HepG2 (cell line): Measurements from ENCODE around the gene LCE1B. TPM values are rescaled to one million over a fixed set of nuclear protein-coding genes. Genes with fewer than 3 reads are reported as not detected.

Experiments
- ATAC-seq: fragments of 200-7000 bp; cut with Tn5 transposase; 3 replicates; pipeline ENCODE4 v1.9.1; 2020; ENCODE audit warnings: mild to moderate bottlenecking, moderate library complexity
- BruUV-seq: library from RNA; stranded (reverse); fragments of 400-500 nt; replicated peaks from 2 replicates; lab custom pipeline; 2021; lab: Mats Ljungman, UMichigan
- CTCF ChIA-PET: fragments of 300-600 bp; formaldehyde crosslinking; extraction: SDS; loops from one replicate; lab custom pipeline; 2021; ENCODE audit warnings: low total read pairs, inconsistent platforms, low intra/inter-chr PET ratio; lab: Yijun Ruan, JAX
- POLR2A ChIA-PET: fragments of 350-600 bp; sonication (Branson Sonifier 250); formaldehyde crosslinking; loops from one replicate; lab custom pipeline; 2020; ENCODE audit warnings: antibody characterized with exemption, inconsistent platforms; lab: Yijun Ruan, JAX
- DNase-seq: peaks from one replicate; pipeline ENCODE4 v3.0.0-alpha.2; 2015; ENCODE audit warnings: low spot score
- FAIRE-seq: peaks from 3 replicates; lab custom pipeline; 2011; peaks lifted over from hg19 to GRCh38; lab: Jason Lieb, UNC
- H2AFZ ChIP-seq: one replicate; pipeline ENCODE4 v1.6.1; 2011; ENCODE audit warnings: low read length, inconsistent platforms
- H3K27ac ChIP-seq: fragments of 300-600 bp; 3 replicates; pipeline ENCODE4 v1.8.0; 2011; ENCODE audit warnings: mixed run types, mild to moderate bottlenecking, mixed read lengths, low read length, inconsistent platforms; ENCODE audit not compliant: insufficient read depth; ENCODE audit errors: extremely low read length
- H3K27me3 ChIP-seq, 2 experiments: fragments of 200-600 bp in 1 of 2; 2 replicates in 1 of 2; 3 replicates in 1 of 2; pipeline versions ENCODE4 v1.6.0 to v1.8.0; 2011; ENCODE audit warnings: low read length in 2 of 2, mild to moderate bottlenecking in 2 of 2, moderate library complexity in 2 of 2, inconsistent platforms in 1 of 2; ENCODE audit not compliant: insufficient read depth in 2 of 2, control insufficient read depth in 1 of 2
- H3K36me3 ChIP-seq, 2 experiments: fragments of 200-600 bp in 1 of 2; replicated peaks in 1 of 2; 2 replicates in 1 of 2; 3 replicates in 1 of 2; pipeline versions ENCODE4 v1.5.1 to v1.8.0; 2011; ENCODE audit warnings: low read length in 2 of 2, inconsistent platforms in 1 of 2; ENCODE audit not compliant: insufficient read depth in 2 of 2, control insufficient read depth in 1 of 2
- H3K4me1 ChIP-seq: 2 replicates; pipeline ENCODE4 v1.5.1; 2012; ENCODE audit warnings: low read length, inconsistent platforms; ENCODE audit not compliant: insufficient read depth
- H3K4me2 ChIP-seq: 2 replicates; pipeline ENCODE4 v1.6.0; 2011; ENCODE audit warnings: low read depth, low read length, inconsistent platforms
- H3K4me3 ChIP-seq, 3 experiments: fragments of 200-600 bp in 1 of 3; sonication (generic), shearing (Covaris generic) in 1 of 3; replicated peaks in 1 of 3; 2 replicates each; pipeline ENCODE4 v1.5.1; 2011 to 2016; ENCODE audit warnings: low read length in 3 of 3, inconsistent platforms in 2 of 3, low read depth in 2 of 3, mild to moderate bottlenecking in 2 of 3, control low read depth in 1 of 3, mixed read lengths in 1 of 3; ENCODE audit not compliant: insufficient read depth in 1 of 3
- H3K79me2 ChIP-seq: one replicate; pipeline ENCODE4 v1.6.1; 2011; ENCODE audit warnings: low read length, inconsistent platforms; ENCODE audit not compliant: insufficient read depth
- H3K9ac ChIP-seq: 2 replicates; pipeline ENCODE4 v1.6.0; 2011; ENCODE audit warnings: mild to moderate bottlenecking, low read depth, low read length, inconsistent platforms; ENCODE audit not compliant: insufficient read depth
- H3K9me3 ChIP-seq: 2 replicates; pipeline ENCODE4 v1.5.1; 2012; ENCODE audit warnings: mild to moderate bottlenecking, low read length
- H4K20me1 ChIP-seq: 2 replicates; pipeline ENCODE4 v1.6.0; 2011; ENCODE audit warnings: inconsistent platforms, mild to moderate bottlenecking, low read length, moderate library complexity; ENCODE audit not compliant: insufficient read depth
- ATF1 ChIP-seq: IDR thresholded peaks from 2 replicates; pipeline ENCODE4 v1.6.1; 2016; ENCODE audit warnings: mild to moderate bottlenecking, control low read depth
- HNF1A ChIP-seq, 2 experiments: sonication (generic) in 1 of 2; formaldehyde crosslinking in 1 of 2; IDR thresholded peaks; 2 replicates each; pipeline versions ENCODE4 v1.4.0 to v1.6.1; 2016 to 2020; ENCODE audit warnings: borderline replicate concordance in 1 of 2, low read depth in 1 of 2, mild to moderate bottlenecking in 1 of 2, missing genetic modification reagents in 1 of 2
- KDM5B ChIP-seq: sonication (generic); formaldehyde crosslinking; IDR thresholded peaks from 2 replicates; pipeline ENCODE4 v1.4.0; 2020; ENCODE audit warnings: missing genetic modification reagents, mild to moderate bottlenecking, borderline replicate concordance
- PCBP1 ChIP-seq: fragments of 200-400 bp; formaldehyde crosslinking; IDR thresholded peaks from 2 replicates; pipeline ENCODE4 v1.6.1; 2017; ENCODE audit warnings: mild to moderate bottlenecking, low read depth, low read length, borderline replicate concordance
- PLRG1 ChIP-seq: fragments of 450-650 bp; conservative IDR thresholded peaks from 2 replicates; pipeline ENCODE4 v1.6.1; 2016
- ZNF362 ChIP-seq: sonication (generic); formaldehyde crosslinking; IDR thresholded peaks from 2 replicates; pipeline ENCODE4 v1.4.0; 2020; ENCODE audit warnings: missing genetic modification reagents, mild to moderate bottlenecking, borderline replicate concordance
- ZNF775 ChIP-seq: sonication (generic); formaldehyde crosslinking; IDR thresholded peaks from 2 replicates; pipeline ENCODE4 v1.4.0; 2020; ENCODE audit warnings: missing genetic modification reagents, mild to moderate bottlenecking, moderate library complexity, borderline replicate concordance
- WGBS: methylation state at CpG from one replicate; pipeline ENCODE4 v1.1.6; 2017; ENCODE audit warnings: low lambda C conversion rate; 5-methylcytosine and 5-hydroxymethylcytosine counted together
- in situ Hi-C: cut with HindIII; loops from 2 replicates; pipeline ENCODE4 v1.10.0; 2017; ENCODE audit warnings: low pct_unique_long_range_greater_than_20kb; ENCODE audit not compliant: extremely low pct_ligation_motif_present
- intact Hi-C: fragments of 100-400 bp; cut with micrococcal nuclease; formaldehyde crosslinking; loops from one replicate; pipeline ENCODE4 v1.10.0; 2022; ENCODE audit not compliant: unreplicated experiment
- polyA plus RNA-seq, 8 experiments: library from polyadenylated mRNA; depleted of rRNA in 3 of 8; stranded (reverse) in 7 of 8; unstranded in 1 of 8; fragments of >200 nt; fragmentation: Illumina TruSeq in 4 of 8; extraction: Trizol in 4 of 8; gene quantifications; 2 replicates each; pipeline versions ENCODE4 v1.2.1 to v1.2.3, GENCODE V29; 2011 to 2016; ENCODE audit warnings: low read depth in 4 of 8, missing spikeins in 1 of 8, mixed read lengths in 1 of 8; ENCODE audit not compliant: insufficient read depth in 1 of 8
- total RNA-seq, 5 experiments: library from RNA; depleted of rRNA; stranded (reverse); fragments of >200 nt; fragmentation: Illumina TruSeq; extraction: Trizol; gene quantifications; 2 replicates each; pipeline ENCODE4 v1.2.3, GENCODE V29; 2016; ENCODE audit warnings: low read depth in 1 of 5

The LCE1B gene
- total and polyA plus RNA-seq, 2 of the 13 experiments (the other 11 are each of a cell fraction or from before 2014, with no cell fraction given), result not detected

DNA sequence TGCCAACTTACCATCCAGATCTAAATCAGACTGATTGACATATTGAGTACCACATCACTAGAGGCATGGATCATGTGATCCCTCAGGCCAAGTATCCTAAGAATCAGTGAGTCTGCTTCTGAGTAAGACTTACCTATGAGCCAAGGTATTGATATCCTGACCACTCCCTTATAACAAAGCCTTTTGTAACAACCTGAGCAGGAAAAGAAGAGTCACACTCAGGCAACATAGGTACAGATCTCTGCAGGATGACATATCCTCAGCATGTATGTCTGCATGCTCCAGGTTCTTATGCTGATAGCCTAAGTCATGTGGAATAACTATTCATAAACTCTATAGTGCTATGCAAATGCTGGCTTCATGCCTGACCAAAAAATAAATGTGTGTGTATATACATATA is 13.2 kb downstream of the LCE1B start (continued):
- TF ChIP-seq ZNF362 (CRISPR knock-in tag), result no peak
- no peak for TF ChIP-seq PCBP1
- TF ChIP-seq, all 625 proteins: peak for 0

DNA sequence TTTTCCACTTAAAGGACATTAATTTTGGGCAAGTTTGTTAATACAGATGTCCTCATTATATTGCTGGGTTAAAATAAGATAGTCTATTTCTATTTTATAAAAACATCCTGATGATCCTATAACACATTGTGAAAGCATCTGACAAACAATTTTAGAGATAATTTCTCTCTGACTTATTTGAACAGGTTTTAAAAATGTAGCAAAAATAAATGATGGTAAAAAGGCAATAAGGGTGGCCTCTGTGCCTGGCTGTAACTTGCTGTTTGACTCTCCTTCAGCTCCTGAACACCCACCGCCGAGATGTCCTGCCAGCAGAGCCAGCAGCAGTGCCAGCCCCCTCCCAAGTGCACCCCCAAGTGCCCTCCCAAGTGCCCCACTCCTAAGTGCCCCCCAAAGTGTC is 15.4 kb downstream of the LCE1B start, which contains the start of gene LCE1A:
TSS of gene LCE1A (plus strand) at position 301 of the 400 bp plus-strand sequence. CDS start at position 301, 0 bp downstream.
- in situ Hi-C loops (no loop called here), intact Hi-C loops (no loop called here)
- Histone ChIP-seq H3K4me3 (no peak within 1 kb of the TSS), H3K27me3 (no peaks in the 10 kb centered on the region), H2AFZ (no peak within 1 kb of the TSS), H3K79me2 (no peaks in the 10 kb centered on the region), H4K20me1 (no peaks in the 10 kb centered on the region), H3K27ac (no peak within 1 kb of the TSS), H3K4me2 (no peak within 1 kb of the TSS), H3K36me3 (no peaks in the 10 kb centered on the region), H3K4me1 (no peaks in the 10 kb centered on the region), H3K9me3 (no peaks in the 10 kb centered on the region), H3K9ac (no peak within 1 kb of the TSS)
- ChIA-PET POLR2A (no interaction called here), CTCF (no interaction called here)
- TF ChIP-seq PLRG1, result no peak
- TF ChIP-seq KDM5B (CRISPR knock-in tag), result no peak
- ATAC-seq, result no peak
- no peak for DNase-seq
- WGBS, result 0% methylated on average over 2 of the region's 2 CpGs
- no TSS peak for BruUV-seq
- FAIRE-seq, result no peak

DNA sequence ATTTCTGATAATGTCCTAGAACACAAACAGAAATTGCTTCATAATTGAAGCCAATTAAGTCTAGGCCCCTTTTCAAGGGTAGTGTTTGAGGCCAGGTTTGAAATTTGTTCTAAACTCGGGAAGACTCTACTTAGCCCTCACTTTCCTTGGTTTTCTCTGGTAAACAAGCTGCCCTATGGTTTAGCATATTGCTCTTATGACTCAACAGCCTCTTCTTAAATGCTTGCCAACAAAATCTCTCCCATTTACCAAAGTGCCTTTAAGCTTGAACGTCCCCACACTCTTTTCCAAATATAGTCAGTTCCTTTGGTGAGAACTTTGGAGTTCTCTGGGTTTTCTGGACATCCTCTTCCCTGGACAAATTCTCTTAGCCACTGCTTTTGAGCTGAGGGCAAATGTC is 25.1 kb downstream of the LCE1B start:
- no peaks in the 10 kb centered on the region for H3K27me3 ChIP-seq
- no peaks in the 10 kb centered on the region for H3K36me3 ChIP-seq
- no peaks in the 10 kb centered on the region for H3K4me1 ChIP-seq
- H3K9ac ChIP-seq, result no peak overlapping the region
- no peaks in the 10 kb centered on the region for H4K20me1 ChIP-seq
- H3K9me3 ChIP-seq, result no peaks in the 10 kb centered on the region
- no peak overlapping the region for H2AFZ ChIP-seq
- CTCF ChIA-PET, result no interaction called here
- intact Hi-C loops, result no loop called here
- WGBS, result 4% methylated on average over 2 of the region's 2 CpGs
- POLR2A ChIA-PET, result no interaction called here
- in situ Hi-C loops, result no loop called here
- H3K27ac ChIP-seq, result no peak overlapping the region
- H3K4me2 ChIP-seq, result no peak overlapping the region
- no peaks in the 10 kb centered on the region for H3K79me2 ChIP-seq
- H3K4me3 ChIP-seq, result no peak overlapping the region
- no peak for ATAC-seq
- BruUV-seq, result no TSS peak
- DNase-seq, result no peak
- FAIRE-seq, result no peak
- no peak for TF ChIP-seq HNF1A (IDR thresholded peaks at IDR 0.05; ENCODE audit: low read depth)
- TF ChIP-seq HNF1A (CRISPR knock-in tag; IDR thresholded peaks at IDR 0.05; ENCODE audit: borderline replicate concordance), result no peak
- TF ChIP-seq ATF1 (CRISPR knock-in tag), result no peak
- TF ChIP-seq ZNF775 (CRISPR knock-in tag), result no peak
